Chondrocyte (in vitro differentiated cells): ENCODE results near the gene RORB. TPM values are rescaled to one million over a fixed set of nuclear protein-coding genes. Genes with fewer than 3 reads are reported as not detected.
"Not testable (repeated sequence)": the region's sequence is repeated elsewhere in the genome, so short reads cannot be mapped to it uniquely, and the experiment has no call there.

ENCODE experiments used
- DNase-seq: peaks from one replicate; pipeline ENCODE4 v3.0.0; 2021; ENCODE audit warnings: mixed read lengths, low spot score
- H3K27ac Mint-ChIP-seq: one replicate; pipeline ENCODE4 v1.8.0; 2021; ENCODE audit warnings: mild to moderate bottlenecking, moderate library complexity, mixed read lengths; ENCODE audit not compliant: unreplicated experiment
- H3K27me3 Mint-ChIP-seq: 2 replicates; pipeline ENCODE4 v1.8.0; 2021; ENCODE audit warnings: low read depth, mixed read lengths
- H3K36me3 Mint-ChIP-seq: 2 replicates; pipeline ENCODE4 v1.8.0; 2021; ENCODE audit warnings: low read depth, mixed read lengths
- H3K4me1 Mint-ChIP-seq: 2 replicates; pipeline ENCODE4 v1.8.0; 2021; ENCODE audit warnings: low read depth, mild to moderate bottlenecking, mixed read lengths
- H3K4me3 Mint-ChIP-seq: one replicate; pipeline ENCODE4 v1.8.0; 2021; ENCODE audit warnings: mild to moderate bottlenecking, moderate library complexity, mixed read lengths; ENCODE audit not compliant: unreplicated experiment
- H3K9me3 Mint-ChIP-seq: 2 replicates; pipeline ENCODE4 v1.8.0; 2021; ENCODE audit warnings: low read depth, mixed read lengths
- CTCF ChIP-seq: fragments of 200-600 bp; sonication (generic); IDR thresholded peaks from 2 replicates; pipeline ENCODE4 v1.5.0; 2021; ENCODE audit warnings: antibody characterized with exemption, mild to moderate bottlenecking, moderate library complexity
- total RNA-seq: library from RNA; stranded (reverse); gene quantifications from 3 replicates; pipeline ENCODE4 v1.2.1, GENCODE V29; 2021

RORB gene
- total RNA-seq, 1 donor from 2014 or later = not detected

GRCh38 chr9:74524289-74524688 is 27.2 kb downstream of the RORB start:
- TF ChIP-seq CTCF = no peak
- H3K9me3 Mint-ChIP-seq = no peaks in the 10 kb centered on the region
- no peaks in the 10 kb centered on the region for H3K36me3 Mint-ChIP-seq
- no peak for DNase-seq
- H3K27ac Mint-ChIP-seq = no peak overlapping the region
- H3K4me3 Mint-ChIP-seq = no peak overlapping the region
- H3K4me1 Mint-ChIP-seq = no peaks in the 10 kb centered on the region
- H3K27me3 Mint-ChIP-seq = peaks cover 17% of the 10 kb centered on the region

GRCh38 chr9:74526215-74526614 is 29.1 kb downstream of the RORB start:
- Mint-ChIP-seq H3K27ac (no peak overlapping the region), H3K9me3 (no peaks in the 10 kb centered on the region), H3K4me3 (no peak overlapping the region), H3K4me1 (no peaks in the 10 kb centered on the region), H3K36me3 (no peaks in the 10 kb centered on the region), H3K27me3 (peaks cover 17% of the 10 kb centered on the region)
- no peak for DNase-seq
- TF ChIP-seq CTCF = no peak

- no peak for DNase-seq
- peaks cover 20% of the 10 kb centered on the region for H3K27me3 Mint-ChIP-seq
- no peak overlapping the region for H3K27ac Mint-ChIP-seq
- H3K4me1 Mint-ChIP-seq = no peaks in the 10 kb centered on the region
- no peaks in the 10 kb centered on the region for H3K9me3 Mint-ChIP-seq
- no peaks in the 10 kb centered on the region for H3K36me3 Mint-ChIP-seq
- no peak overlapping the region for H3K4me3 Mint-ChIP-seq
- TF ChIP-seq CTCF = no peak
Measured at GRCh38 chr9:74527718-74528117, 30.6 kb downstream of the RORB start.

- Mint-ChIP-seq H3K27ac (no peak overlapping the region), H3K4me1 (no peaks in the 10 kb centered on the region), H3K9me3 (no peaks in the 10 kb centered on the region), H3K4me3 (no peak overlapping the region), H3K36me3 (no peaks in the 10 kb centered on the region), H3K27me3 (peaks cover 17% of the 10 kb centered on the region)
- no peak for DNase-seq
- TF ChIP-seq CTCF = no peak
Measured at GRCh38 chr9:74528207-74528606, 31.1 kb downstream of the RORB start.

GRCh38 chr9:74530458-74530857 is 33.3 kb downstream of the RORB start:
- H3K27ac Mint-ChIP-seq, H3K4me1 Mint-ChIP-seq, H3K36me3 Mint-ChIP-seq, DNase-seq, H3K9me3 Mint-ChIP-seq, H3K4me3 Mint-ChIP-seq: not testable (repeated sequence)
- H3K27me3 Mint-ChIP-seq = peaks cover 16% of the 10 kb centered on the region

- TF ChIP-seq CTCF = no peak
- no peaks in the 10 kb centered on the region for H3K36me3 Mint-ChIP-seq
- no peaks in the 10 kb centered on the region for H3K9me3 Mint-ChIP-seq
- no peak overlapping the region for H3K4me3 Mint-ChIP-seq
- no peak overlapping the region for H3K27ac Mint-ChIP-seq
- no peak for DNase-seq
- peaks cover 11% of the 10 kb centered on the region for H3K27me3 Mint-ChIP-seq
- no peaks in the 10 kb centered on the region for H3K4me1 Mint-ChIP-seq
Measured at GRCh38 chr9:74533253-74533652, 36.1 kb downstream of the RORB start.
